Nucleus accumbens (tissue), 56 donors: ENCODE data around the gene CDC42BPG.

Experiments
- DNase-seq, 56 donors: peaks; one replicate each; lab custom pipeline; 2025; lab: John Stamatoyannopoulos, UW

CDC42BPG gene

DNA sequence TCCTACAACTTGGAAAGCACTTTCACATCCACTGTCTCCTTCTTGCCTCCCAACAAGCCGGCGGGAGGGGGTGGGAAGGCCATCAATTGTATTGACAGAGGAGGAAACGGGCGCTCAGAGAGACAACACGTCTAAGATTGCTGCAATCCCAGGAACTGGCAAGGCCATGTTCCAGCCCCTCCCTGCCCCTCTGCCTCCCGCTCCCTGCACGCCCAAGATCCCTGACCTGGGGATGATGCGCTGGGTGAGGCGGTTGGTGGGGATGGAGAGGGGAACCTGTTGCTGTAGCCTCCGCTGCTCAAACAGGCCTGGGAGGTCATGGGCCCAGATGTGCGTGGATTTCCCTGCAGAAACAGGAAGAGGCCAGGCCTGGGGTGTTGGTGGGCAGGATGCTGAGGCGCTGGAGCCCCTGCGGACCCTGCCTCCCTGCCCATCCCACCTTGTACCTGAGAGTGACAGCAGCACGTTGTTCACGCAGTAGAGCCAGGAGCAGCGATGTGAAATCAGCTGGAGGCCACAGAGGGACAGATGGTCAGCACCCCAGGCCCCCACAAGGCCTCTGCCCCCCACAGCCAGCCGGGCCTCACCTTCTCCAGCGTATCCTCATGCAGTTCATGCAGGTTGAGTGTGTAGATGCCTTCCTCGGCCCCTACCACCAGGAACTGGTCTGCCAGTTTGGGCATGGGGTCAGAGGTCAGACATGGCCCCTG, 48.3 kb downstream of the CDC42BPG start:
- DNase-seq, result no peak

DNA sequence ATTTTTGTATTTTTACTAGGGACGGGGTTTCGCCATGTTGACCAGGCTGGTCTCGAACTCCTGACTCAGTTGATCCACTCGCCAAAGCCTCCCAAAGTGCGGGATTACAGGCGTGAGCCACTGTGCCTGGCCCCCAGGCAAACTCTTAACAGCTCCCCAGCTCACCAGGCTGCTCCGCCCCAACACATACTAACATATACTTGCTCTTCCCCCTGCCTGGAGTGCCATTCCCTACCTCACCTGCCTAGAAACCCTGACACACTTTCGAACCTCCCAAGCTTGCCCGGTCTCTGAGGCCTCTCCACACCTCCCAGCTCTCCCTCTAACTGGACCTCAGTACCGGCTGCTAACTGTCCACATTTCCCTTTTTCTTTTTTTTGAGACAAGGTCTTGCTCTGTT, 49.9 kb downstream of the CDC42BPG start:
- no peak for DNase-seq

DNA sequence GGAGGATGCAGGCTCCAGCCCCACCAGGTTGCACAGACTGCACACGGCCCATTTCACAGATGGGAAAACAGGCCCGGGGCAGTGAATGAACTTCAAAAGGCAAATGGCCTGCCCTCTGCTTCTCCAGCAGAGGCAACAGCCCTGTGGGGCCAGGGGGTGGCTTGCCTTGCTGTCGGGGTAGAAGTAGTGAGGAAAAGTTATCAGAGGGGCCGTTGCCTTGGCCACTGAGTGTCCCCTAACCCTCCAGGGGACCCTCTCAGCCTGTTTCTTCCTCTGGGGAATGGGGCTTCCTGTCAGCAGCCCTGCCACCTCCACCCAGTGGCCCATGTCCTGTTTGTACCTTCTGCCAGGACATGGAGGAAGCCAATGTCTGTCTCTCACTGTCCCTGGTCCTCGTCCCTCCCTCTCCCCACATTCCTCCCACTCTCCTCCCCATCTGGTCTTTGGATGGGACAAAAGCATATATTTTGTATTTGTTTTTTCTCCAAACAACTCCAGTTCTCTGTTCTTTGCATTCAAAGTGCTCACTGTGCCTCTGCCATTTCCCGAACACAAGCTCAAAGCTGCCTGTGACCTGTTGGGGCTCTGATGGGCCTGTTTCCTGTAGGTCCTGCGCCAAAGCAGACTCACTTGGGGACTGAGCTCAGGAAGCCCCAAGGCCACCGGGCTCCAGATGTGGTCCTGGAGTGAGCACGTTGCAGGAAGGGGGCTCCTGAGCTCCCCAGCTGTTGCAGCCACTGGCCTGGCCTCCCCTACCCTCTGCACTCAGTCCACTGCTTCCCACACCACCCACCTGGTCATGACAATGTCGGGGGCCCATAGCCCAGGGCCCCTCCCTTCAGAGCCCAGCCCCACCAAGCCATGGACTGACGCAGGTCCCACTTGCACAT, 50.9 kb downstream of the CDC42BPG start:
- no peak for DNase-seq

DNA sequence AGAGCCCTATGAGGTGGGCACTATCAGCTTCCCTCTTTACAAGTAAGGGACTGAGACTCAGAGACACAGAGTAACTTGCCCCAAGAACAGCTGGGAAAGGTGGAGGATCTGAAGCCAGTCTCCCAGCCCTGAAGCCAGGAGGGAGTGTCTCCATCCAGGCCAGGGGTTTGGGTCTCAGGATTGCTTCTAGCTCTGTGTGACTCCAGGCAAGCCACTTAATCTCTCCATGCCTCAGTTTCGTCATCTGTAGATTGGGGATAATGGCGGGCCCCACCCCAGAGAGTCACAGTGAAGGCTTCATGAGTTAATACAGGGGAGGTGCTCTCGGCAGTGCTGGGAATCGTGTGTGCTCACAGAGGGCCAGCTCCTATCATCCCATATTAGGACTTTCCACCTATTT, 52.0 kb downstream of the CDC42BPG start:
- DNase-seq, result no peak

DNA sequence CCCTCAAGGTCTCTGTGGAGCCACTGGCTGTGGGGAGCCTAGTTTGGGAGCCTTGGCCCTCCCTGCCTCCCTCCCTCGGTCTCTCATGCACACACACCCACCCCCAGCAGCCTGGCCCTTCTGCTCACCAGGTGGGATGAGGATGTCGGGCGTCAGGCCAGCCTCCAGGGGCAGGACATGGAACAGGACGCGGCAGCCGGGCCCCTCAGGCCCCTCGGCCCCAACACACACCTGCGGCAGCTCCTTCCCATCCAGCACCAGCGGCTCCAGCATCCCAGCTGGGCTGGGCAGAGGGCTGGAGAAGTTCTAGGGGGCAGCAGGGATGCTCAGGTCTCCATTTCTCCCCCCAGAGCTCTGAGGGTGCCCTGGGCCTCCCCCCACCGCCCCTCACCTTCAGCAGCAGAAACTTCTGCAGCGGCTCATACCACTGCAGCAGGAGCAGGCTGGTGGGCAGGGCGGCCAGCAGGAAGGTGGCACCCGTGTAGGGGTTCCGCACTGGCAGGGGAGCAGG, 52.6 kb downstream of the CDC42BPG start:
- no peak for DNase-seq

DNA sequence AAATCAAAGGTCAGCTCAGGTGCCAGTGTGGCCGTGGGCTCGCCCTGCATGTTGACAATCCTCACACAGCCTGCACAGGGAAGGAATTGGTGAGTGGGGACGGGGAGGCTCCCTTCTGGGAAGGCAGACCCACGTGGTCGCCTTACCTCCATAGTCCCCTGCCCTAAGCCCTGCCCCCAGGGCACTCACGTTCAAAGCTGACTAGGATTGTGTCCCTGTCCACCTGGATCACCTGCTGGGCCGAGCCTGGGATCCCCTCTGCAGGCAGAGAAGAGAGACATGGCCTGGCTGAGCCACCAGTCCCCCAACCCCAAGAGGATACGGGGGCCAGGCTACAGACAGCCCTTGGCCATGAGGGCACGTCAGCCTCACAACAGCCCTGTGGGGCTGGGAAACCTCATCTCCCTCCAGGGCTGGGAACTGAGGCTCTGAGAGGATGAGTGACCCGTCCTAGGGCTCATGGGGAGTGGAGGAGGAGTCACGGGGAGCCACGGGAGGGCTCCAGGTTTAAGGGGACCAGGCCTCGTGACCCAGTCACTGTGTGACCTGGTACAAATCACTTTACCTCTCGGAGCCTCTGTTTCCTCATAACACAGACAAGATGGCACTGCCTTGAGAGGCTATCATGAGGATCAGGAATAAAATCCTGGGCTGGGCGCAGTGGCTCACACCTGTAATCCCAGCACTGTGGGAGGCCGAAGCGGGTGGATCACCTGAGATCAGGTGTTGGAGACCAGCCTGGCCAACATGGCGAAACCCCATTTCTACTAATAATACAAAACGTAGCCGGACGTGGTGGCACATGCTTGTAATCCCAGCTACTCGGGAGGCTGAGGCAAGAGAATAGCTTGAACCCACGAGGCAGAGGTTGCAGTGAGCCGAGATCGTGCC, 54.0 kb downstream of the CDC42BPG start:
- no peak for DNase-seq

DNA sequence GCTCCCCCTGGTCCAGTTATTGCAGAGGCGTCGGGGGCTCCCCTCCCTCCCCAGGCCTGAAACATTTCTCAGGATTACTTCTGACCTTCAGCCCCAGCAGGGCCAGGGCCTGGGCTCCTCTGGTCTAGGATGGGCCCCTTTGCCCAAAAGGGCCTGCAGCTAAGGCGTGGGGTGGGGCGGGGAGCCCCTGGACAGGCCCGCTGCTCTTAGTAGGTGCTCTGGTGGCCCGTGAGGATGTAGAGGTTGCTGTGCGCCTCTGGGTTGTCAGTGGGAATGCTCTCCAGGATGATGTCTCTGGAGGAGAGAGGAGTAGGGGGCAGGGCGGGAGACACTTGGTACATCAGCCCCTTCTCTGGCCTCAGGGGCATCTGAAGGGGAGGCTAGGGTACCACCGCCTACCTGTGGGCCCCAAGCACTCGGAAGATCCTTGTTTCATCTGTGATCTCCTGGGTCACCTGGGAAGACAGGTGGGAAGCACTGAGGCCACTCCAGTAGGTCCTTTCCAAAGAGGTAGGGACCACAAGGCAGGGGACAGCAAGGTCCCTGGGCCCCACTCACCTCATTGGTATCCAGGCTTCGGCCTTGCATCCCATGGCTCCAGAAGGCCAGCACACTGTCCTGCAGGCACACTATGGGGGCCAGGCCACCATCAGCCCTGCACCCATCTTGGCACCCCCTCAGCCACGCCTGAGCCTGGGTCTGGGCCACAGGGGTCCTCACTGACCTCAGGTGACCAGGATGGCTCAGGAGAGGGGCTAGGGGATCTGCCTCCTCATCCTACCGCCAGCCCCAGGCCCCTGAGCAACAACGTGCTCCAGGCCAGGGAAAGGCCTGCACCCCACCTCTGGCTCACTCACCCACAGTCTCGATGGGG, 54.9 kb downstream of the CDC42BPG start:
- no peak for DNase-seq

DNA sequence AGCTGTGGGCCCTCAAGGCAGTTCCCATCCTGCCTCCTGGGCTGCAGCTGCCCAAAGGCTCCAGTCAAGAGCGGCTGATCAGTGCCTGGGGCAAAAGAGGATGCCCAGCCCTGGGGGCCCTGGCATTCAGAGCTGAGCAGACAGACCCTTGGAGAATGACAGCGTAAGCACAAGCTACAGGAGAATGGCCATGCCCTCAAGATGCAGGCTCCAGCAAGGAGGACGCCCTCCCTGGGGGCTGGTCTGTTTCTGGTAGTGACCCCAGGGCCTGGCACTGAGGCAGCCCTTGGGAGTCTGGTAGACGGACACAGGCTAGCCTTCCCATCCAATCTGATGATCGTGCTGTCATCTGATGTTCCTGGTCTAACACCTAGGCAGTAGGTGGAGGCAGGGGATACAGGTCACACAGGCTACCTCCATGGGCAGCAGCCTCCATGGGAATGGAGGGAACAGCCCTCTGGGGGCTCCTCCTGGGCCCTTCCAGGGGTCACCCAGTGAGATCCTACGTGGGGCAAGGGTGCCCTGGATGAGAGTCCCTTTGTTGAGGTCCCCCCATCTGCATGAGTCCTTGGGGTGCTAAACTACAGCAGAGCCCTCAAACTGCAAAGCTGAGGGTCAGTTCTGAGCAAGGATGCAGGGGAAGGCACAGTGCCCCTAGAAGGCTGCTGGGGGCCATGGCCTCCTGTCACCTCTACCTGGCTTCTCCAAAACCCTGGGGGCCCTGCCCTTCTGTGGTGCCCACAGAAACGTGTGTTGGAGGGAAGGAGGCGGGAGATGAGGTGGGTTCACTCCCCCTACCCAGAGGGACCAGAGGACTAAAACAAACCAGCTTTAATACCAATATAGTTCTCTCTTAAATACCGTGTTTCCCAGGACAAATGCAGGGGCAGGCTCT, 55.9 kb downstream of the CDC42BPG start:
- DNase-seq, result no peak

DNA sequence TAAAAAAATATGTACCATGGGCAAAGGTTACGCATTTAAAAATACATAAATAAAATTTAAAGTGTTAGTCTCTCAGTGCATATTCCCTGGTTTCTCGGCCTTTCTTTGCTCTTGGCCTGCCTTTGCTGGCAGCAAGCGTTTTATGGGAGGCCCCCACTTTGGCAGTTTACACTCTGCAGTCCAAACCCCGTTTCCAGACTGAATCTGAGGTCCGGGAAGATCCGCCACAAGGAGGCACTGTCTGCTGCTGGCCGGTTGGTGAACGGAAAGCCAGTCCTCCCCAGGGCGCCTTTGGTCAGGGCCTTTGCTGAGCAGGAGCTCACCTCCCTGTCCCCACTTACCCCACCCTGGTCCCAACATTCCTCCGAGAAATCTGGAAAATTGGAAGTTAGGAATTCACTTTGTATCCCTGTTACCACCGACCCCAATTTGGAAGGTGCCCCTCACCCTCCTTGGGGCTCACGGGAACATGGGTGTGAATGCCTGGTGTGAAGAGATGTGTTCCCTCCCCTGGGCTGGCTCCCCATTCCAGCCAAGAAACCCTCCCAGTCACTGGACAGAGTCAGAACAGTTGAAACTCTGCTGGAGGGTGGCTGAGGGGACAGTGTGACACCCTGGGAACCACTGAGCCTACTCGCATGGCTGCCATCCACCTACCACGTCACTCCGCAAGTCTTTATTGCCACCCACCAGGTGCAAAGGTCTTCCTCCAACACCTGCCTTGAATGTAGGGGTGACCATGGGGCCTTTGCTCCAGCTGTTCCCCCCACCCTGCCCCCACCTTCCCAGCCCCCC, 56.7 kb downstream of the CDC42BPG start:
- DNase-seq, result peak in 22 of 56 donors; percentile 10 to 59 (median 28)

DNA sequence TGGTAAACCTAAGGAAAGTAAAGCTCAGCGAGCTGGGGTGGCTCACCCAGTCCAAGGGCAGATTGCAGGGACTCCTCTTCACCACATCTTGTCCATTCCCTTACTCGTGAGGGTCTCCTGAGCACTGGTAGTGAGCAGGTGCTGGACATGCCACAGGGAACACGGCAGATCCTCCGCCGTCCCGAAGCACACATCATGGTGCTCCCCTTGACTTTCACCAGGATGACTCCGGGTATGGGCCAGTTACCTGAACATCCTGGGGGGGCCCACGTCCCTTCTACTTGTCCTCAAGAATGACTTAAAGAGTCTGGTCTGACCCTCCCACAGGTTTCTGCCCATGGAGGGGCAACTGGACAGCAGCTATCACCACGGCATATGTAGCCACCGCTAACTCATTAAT, 58.1 kb downstream of the CDC42BPG start:
- no peak for DNase-seq

DNA sequence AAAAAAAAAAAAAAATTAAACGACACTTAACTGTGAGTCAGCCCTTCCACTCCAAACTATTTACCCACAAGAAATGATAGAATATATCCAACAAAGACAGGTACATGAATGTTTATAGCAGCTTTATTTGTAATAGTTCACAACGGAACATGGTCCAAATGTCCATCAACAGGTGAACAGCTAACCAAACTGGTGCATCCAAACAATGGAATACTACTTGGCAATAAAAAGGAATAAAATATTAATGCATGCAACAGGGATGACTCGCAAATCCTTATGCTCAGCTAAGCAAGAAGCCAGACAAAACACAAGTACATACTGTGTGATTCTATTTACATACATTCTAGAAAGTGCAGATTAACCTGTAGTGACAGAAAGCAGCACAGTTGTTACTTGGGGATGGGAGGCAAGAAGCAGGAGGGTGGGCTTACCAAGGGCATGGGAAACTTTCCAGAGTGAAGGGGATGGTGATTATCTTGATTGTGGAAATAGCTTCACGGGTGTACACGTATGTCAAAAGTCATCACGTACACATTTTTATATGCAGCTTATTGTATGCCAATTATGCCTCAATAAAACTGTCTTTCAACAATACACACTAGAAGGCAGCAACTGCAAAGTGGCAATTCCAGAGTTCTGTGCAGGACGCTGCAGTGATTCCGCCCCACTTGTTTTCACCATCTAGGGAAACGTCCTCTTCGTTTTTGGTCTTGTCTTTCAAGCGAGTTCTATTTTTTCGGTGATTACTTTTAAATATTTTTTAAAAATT, 59.5 kb downstream of the CDC42BPG start:
- DNase-seq, result no peak

DNA sequence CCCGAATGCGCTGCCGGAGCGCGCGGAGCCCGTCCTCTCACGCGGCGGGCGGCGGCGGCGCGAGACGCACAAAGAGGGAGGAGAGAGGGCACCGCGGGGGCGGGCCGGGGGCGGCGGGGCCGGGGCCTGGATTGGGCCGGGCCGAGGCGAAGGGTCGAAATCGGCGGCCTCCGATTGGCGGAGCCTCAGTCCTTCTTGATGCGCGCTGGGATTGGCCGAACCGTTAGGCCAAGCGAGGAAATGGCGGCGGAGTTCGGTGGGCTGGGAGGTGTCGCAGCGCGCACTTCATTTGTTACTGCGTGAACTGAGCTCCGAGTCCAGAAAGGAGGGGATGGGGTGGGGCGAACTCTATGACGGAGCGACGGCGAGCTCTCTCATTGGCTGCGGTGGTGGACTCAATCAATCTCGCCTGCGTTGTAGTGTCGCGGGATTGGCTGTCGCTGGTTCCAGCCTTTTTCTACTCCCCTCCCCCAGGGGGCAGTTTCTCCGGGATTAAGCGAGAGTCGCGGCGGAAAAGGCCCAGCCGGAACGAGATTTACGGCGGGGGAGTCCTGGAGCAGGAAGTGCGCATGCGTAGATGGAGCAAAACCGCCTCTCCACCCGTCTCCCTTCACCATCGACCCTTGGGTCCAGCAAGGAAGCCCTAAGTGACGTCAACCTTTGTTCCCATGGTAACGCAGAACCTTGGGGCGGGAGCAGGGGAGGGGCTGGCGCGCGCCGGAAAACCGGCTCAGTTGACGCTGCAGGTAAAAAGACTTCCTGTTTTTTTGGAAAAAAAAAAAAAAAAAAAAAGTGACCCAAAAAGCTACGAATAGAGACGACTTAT, 65.8 kb downstream of the CDC42BPG start, which contains the start of gene SF1:
TSS of gene SF1 (minus strand) at position 70 of the 826 bp plus-strand sequence. CDS start 150 bp downstream, outside the sequence.
- DNase-seq, result peak; percentile 93 to 100 (median 99)

DNA sequence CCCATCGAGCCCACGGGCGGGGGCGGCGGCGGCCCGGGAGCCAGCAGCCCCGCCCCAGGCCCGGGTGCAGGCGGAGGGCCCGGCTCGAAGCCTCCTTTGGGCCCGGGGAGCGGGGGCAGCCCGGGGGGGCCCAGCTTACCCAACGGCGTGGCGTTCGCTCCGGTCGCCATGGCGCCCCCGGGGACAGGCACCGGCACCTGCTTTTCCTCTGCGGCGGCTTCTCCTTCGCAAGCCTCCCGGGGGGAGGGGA, 66.3 kb downstream of the CDC42BPG start:
- DNase-seq, result no peak

DNA sequence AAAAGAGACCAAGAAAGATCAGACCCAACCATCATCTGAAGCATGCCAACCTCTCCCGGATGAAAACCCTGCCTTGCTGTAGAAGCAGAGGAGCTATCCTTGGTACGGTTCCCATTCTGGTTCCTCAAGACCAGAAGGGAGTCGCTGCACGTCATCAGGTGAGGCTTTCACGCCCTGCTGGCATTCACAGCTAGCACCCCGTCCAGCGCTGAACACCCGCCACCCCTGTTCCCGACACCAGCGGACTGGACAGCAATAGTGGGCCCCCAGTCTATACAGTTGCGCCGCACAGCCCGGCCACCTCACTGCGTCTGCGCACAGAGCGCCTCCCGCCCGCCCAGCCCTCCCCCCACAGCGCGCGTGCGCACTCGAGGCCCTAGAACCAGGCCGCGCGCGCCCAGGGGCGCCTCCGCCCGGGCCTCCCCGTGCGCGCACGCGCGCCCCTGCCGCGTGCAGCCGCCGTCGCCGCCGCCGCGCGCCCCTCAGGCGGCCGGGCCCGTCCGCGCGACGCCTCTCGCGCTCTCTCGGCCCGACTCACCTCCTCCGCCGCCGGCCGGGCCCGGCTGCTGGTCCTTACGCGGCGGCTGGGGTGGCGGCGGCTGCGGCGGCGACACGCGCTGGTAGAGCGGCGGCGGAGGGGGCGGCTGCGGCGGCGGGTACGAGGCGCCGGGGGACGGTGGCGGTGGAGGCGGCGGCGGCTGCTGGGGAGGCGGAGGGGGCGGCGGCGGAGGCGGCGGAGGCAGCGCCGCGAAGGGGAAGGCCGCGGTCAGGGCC, 66.8 kb downstream of the CDC42BPG start:
- peak in 50 of 56 donors; percentile 21 to 89 (median 72) for DNase-seq

DNA sequence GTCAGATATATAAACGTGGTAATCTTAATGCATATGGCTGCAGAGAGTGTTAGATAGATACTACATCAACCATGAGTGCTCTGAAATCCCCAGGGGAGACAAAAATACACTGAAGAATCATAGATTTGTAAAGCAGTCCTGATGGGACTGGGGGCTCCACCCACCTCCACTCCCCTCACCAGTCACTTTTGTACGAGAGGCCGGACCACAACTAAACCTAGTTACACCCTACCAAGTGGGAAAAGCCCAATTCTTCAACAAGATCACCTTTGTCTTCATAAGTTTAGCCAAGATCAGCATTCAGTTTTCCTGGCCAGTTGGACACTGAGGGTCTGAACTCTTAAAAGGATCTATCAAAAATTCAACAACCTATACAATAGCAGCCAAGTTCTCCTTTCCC, 67.6 kb downstream of the CDC42BPG start:
- no peak for DNase-seq
